GM21786 (cell line): ENCODE data around the gene PCDHGA10.
A peak's percentile ranks its signal among the peaks of the same experiment; 100 is the strongest.
"Not testable (repeated sequence)": the region's sequence is repeated elsewhere in the genome, so short reads cannot be mapped to it uniquely, and the experiment has no call there.

Experiments used
- ATAC-seq: cut with Tn5 transposase; IDR thresholded peaks from one replicate; pipeline ENCODE4 v1.9.1; 2021; ENCODE audit not compliant: unreplicated experiment

Gene PCDHGA10

DNA sequence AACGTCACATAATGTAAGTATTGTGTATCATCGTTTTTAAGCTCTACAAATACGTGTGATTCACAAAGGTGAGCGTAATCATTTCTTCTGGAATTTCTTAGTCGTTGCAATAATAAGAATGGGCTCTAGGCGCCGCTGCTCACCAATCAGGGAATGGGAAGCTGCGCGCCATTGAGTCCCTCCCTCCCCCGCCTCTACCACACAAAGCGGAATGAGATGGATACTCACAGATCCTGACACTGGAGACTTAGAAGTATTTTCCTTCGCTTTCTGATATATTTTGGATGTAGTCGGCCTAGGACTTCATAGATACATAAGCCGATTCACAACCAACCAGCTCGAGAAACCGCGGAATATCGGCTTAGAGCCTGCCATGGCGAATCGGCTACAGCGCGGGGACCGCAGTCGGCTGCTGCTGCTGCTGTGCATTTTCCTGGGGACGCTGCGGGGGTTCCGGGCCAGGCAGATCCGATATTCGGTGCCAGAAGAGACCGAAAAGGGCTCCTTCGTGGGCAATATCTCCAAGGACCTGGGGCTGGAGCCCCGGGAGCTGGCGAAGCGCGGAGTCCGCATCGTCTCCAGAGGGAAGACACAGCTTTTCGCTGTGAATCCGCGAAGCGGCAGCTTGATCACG lies 8.2 kb downstream of the PCDHGA10 start, which contains the start of gene PCDHGA11:
TSS of gene PCDHGA11 (plus strand) at position 197 of the 634 bp plus-strand sequence. CDS start at position 374, 177 bp downstream.
- peak; percentile 46 for ATAC-seq

DNA sequence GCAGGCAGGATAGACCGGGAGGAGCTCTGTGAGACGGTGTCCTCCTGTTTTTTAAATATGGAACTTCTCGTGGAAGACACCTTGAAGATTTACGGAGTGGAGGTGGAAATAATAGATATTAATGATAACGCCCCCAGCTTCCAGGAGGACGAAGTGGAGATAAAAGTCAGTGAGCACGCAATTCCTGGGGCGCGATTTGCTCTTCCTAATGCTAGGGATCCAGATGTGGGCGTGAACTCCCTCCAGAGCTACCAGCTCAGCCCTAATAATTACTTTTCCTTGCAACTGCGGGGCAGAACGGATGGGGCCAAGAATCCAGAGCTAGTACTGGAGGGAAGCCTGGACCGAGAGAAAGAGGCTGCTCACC lies 8.7 kb downstream of the PCDHGA10 start:
- no peak for ATAC-seq

DNA sequence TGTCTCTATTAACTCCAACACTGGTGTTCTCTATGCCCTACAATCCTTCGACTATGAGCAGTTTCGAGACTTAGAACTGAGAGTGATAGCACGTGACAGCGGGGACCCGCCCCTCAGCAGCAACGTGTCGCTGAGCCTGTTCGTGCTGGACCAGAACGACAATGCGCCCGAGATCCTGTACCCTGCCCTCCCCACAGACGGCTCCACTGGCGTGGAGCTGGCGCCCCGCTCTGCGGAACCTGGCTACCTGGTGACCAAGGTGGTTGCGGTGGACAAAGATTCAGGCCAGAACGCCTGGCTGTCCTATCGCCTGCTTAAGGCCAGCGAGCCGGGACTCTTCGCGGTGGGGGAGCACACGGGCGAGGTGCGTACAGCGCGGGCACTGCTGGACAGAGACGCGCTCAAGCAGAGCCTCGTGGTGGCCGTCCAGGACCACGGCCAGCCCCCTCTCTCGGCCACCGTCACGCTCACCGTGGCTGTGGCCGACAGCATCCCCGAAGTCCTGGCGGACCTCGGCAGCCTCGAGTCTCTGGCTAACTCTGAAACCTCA lies 10.0 kb downstream of the PCDHGA10 start:
- ATAC-seq = no peak

DNA sequence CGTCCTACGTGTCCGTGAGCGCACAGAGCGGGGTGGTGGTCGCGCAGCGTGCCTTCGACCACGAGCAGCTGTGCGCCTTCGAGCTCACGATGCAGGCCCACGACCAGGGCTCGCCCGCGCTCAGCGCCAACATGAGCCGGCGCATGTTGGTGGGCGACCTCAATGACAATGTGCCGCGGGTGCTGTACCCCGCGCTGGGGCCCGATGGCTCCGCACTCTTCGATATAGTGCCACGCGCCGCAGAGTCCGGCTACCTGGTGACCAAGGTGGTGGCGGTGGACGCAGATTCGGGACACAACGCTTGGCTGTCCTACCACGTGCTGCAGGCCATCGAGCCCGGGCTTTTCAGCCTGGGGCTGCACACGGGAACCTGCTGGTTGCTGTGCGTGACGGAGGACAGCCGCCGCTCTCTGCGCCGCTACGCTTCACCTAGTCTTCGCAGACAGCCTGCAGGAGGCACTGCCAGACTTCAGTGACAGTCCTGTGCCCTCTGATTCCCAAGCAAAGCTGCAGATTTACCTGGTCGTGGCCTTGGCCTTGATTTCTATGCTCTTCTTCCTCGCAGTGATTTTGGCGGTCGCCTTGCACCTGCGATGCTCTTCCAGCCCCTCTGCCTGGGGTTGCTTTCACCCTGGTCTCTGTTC lies 15.1 kb downstream of the PCDHGA10 start:
- ATAC-seq = no peak

DNA sequence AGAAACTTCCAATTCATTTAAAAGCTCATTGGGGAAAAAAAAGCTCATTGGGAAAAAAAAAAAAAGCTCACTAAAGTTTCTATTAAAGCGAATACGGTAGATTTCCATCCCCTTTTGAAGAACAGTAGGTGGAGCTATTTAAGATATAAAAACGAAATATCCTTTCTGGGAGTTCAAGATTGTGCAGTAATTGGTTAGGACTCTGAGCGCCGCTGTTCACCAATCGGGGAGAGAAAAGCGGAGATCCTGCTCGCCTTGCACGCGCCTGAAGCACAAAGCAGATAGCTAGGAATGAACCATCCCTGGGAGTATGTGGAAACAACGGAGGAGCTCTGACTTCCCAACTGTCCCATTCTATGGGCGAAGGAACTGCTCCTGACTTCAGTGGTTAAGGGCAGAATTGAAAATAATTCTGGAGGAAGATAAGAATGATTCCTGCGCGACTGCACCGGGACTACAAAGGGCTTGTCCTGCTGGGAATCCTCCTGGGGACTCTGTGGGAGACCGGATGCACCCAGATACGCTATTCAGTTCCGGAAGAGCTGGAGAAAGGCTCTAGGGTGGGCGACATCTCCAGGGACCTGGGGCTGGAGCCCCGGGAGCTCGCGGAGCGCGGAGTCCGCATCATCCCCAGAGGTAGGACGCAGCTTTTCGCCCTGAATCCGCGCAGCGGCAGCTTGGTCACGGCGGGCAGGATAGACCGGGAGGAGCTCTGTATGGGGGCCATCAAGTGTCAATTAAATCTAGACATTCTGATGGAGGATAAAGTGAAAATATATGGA lies 17.7 kb downstream of the PCDHGA10 start, which contains the start of gene PCDHGA12:
TSS of gene PCDHGA12 (plus strand) at position 176 of the 782 bp plus-strand sequence. CDS start at position 429, 253 bp downstream.
- peak; percentile 92 for ATAC-seq

DNA sequence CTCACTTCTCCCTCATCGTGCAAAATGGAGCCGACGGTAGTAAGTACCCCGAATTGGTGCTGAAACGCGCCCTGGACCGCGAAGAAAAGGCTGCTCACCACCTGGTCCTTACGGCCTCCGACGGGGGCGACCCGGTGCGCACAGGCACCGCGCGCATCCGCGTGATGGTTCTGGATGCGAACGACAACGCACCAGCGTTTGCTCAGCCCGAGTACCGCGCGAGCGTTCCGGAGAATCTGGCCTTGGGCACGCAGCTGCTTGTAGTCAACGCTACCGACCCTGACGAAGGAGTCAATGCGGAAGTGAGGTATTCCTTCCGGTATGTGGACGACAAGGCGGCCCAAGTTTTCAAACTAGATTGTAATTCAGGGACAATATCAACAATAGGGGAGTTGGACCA lies 18.5 kb downstream of the PCDHGA10 start:
- peak; percentile 35 for ATAC-seq

DNA sequence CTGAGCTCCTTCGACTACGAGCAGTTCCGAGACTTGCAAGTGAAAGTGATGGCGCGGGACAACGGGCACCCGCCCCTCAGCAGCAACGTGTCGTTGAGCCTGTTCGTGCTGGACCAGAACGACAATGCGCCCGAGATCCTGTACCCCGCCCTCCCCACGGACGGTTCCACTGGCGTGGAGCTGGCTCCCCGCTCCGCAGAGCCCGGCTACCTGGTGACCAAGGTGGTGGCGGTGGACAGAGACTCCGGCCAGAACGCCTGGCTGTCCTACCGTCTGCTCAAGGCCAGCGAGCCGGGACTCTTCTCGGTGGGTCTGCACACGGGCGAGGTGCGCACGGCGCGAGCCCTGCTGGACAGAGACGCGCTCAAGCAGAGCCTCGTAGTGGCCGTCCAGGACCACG lies 19.5 kb downstream of the PCDHGA10 start:
- ATAC-seq = not testable (repeated sequence)

DNA sequence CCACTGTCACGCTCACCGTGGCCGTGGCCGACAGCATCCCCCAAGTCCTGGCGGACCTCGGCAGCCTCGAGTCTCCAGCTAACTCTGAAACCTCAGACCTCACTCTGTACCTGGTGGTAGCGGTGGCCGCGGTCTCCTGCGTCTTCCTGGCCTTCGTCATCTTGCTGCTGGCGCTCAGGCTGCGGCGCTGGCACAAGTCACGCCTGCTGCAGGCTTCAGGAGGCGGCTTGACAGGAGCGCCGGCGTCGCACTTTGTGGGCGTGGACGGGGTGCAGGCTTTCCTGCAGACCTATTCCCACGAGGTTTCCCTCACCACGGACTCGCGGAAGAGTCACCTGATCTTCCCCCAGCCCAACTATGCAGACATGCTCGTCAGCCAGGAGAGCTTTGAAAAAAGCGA lies 19.9 kb downstream of the PCDHGA10 start:
- ATAC-seq = not testable (repeated sequence)

DNA sequence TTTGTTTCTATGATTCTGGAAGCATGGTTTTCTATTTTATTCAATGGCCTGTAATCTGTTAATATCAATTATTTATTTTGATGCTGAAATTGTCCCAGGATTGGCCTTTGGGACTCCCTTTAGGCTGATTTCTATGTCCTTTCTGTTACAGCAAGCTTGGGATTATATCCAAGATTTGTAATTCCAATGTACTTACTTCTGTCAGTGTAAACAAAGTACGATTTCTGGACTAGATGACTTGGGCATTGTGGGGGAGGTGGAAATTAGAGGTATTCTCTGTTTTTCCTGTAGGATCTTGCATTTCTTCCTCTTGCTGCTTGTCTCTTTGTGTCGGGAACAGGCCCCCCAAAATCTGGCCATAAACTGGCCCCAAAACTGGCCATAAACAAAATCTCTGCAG lies 21.2 kb downstream of the PCDHGA10 start:
- no peak for ATAC-seq

DNA sequence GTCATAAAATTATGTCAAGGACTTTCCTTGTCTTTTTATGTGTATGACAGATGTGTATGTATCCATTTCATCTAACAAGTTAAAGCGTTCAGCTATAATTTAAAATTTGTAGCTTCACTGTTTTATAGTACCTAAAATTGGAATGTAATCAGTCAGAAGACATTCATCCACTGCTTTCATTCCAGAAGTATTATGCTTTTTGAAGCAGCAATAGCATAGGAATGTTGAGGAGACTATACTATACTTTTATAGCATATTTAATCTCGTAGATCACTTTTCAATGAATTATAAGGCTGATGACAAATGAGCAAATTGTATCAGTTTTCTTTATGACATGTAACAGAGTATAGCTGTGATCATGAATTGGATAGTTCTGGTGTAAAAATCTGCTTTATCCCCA lies 24.4 kb downstream of the PCDHGA10 start:
- no peak for ATAC-seq

DNA sequence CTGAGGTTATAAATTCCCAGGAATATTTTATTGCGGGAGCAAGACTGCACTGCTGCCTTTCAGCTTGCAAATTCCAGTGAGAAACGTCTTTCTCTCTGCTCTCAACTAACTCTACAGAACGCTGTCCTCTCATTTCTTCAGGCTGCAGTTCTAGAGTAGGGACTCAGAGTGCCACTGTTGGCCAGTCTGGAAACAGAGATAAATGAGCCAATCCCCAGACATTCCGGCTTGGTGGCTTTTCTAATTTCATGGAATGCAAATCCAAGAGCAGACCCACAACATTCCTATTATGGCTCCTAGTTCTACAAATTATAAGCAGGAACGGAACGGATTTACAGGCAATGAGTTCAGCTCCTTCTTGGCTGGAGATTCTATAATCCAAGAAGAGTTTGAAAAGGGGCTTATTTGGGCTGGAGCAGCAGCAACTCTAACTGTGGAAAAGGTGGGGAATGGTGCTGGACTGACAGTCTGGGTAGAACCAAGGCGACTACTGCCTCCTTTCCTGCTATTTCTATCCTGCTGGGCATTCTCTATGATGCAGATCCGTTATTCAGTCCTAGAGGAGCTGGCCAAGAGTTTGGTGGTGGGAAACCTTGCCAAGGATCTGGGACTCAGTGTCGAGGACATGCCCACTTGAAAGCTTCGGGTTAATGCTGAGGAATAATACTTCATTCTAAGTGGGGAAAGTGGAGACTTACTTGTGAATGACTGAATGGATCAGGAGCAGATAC lies 26.8 kb downstream of the PCDHGA10 start:
- ATAC-seq = no peak

DNA sequence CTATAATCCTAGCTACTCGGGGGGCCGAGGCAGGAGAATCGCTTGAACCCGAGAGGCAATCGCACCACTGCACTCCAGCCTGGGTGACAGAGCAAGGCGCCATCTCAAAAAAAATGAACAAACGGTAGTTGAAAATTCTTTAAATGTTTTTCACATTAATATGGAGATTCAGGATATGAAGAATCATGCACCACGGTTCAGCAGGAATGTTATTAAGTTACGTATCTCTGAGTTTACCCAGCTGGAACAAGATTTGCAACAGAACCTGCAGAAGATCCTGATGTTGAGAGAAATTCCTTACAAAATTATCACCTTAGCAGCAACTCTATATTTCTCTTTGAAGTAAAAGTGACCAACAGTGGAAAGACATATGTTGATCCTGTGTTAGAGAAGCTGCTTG lies 27.6 kb downstream of the PCDHGA10 start:
- ATAC-seq = no peak

DNA sequence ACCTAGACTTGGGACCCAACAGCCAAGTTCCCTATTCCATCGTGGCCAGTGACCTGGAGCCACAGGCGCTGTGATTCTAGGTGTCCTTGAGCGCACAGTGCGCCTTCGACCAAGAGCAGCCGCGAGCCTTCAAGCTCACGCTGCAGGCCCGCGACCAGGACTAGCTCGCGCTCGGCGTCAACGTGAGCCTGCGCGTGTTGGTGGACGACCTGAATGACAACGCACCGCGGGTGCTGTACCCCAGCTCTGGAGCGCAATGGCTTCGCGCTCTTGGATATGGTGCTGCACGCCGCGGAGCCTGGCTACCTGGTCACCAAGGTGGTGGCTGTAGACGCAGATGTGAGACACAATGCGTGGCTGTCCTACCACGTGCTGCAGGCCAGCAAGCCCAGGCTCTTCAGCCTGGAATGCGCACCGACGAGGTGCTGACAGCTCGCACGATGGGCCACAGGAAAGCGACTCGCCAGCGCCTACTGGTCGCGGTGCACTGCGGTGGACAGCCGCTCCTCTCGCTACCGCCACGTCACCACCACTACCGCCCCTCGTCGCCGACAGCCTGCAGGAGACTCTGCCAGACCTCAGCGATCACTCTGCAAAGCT lies 28.9 kb downstream of the PCDHGA10 start:
- ATAC-seq = no peak

DNA sequence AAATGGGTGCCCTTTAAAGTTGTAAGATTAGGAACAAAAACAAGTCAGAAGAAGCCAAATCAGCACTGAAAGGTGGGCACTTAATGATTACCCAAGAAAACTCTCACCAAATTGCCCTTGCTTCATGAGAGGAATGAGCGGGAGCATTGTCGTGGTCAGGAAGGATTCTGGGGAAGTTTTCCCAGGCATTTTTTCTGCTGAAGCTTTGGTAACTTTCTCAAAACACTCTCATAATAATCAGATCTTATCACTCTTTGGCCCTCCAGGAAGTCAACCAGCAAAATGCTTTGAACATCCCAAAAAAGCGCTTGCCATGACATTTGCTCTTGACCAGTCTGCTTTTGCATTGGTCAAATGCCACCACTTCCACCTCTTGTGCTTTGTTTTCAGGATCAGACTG lies 52.6 kb downstream of the PCDHGA10 start:
- no peak for ATAC-seq
